Neuronal stem cell (in vitro differentiated cells): Measurements from ENCODE around the gene ACSF2.

Source experiments
- DNase-seq: peaks from one replicate; pipeline ENCODE4 v3.0.0-alpha.2; 2013; ENCODE audit warnings: low spot score
- H2AFZ ChIP-seq: one replicate; pipeline ENCODE4 v1.6.1; 2013; ENCODE audit warnings: mild to moderate bottlenecking, low read length, inconsistent platforms
- H2AK5ac ChIP-seq: 2 replicates; pipeline ENCODE4 v1.6.1; 2013; ENCODE audit warnings: low read depth, mild to moderate bottlenecking, inconsistent platforms, low read length, moderate library complexity, mixed read lengths
- H2BK120ac ChIP-seq: 2 replicates; pipeline ENCODE4 v1.6.1; 2013; ENCODE audit warnings: low read depth, mild to moderate bottlenecking, inconsistent platforms, low read length, moderate library complexity, mixed read lengths
- H2BK12ac ChIP-seq: one replicate; pipeline ENCODE4 v1.6.1; 2013; ENCODE audit warnings: low read length, inconsistent platforms
- H2BK15ac ChIP-seq: 2 replicates; pipeline ENCODE4 v1.6.1; 2013; ENCODE audit warnings: mild to moderate bottlenecking, low read length, inconsistent platforms, mixed read lengths
- H2BK5ac ChIP-seq: one replicate; pipeline ENCODE4 v1.6.1; 2013; ENCODE audit warnings: inconsistent platforms, mild to moderate bottlenecking, low read length, moderate library complexity
- H3K14ac ChIP-seq: one replicate; pipeline ENCODE4 v1.6.1; 2013; ENCODE audit warnings: low read length, inconsistent platforms
- H3K18ac ChIP-seq: 2 replicates; pipeline ENCODE4 v1.6.1; 2013; ENCODE audit warnings: low read length, inconsistent platforms
- H3K23ac ChIP-seq: 2 replicates; pipeline ENCODE4 v1.6.1; 2013; ENCODE audit warnings: low read depth, mild to moderate bottlenecking, mixed read lengths, low read length, inconsistent platforms; ENCODE audit not compliant: poor library complexity
- H3K27ac ChIP-seq: replicated peaks from 3 replicates; pipeline ENCODE4 v1.5.1; 2013; ENCODE audit warnings: low read length, inconsistent platforms
- H3K27me3 ChIP-seq, 3 experiments: 2 replicates each; pipeline ENCODE4 v1.6.1; 2013; ENCODE audit warnings: low read length in 3 of 3, mild to moderate bottlenecking in 2 of 3, inconsistent platforms in 1 of 3, low read depth in 1 of 3, mixed read lengths in 1 of 3, moderate library complexity in 1 of 3; ENCODE audit not compliant: control insufficient read depth in 3 of 3, insufficient read depth in 3 of 3
- H3K36me3 ChIP-seq, 2 donors: replicated peaks in 1 of 2; 2 replicates each; pipeline ENCODE4 v1.6.1; 2013; ENCODE audit warnings: low read length in 2 of 2; ENCODE audit not compliant: control insufficient read depth in 2 of 2, insufficient read depth in 2 of 2
- H3K4ac ChIP-seq: 2 replicates; pipeline ENCODE4 v1.6.1; 2013; ENCODE audit warnings: inconsistent platforms, mild to moderate bottlenecking, low read length, moderate library complexity
- H3K4me1 ChIP-seq, 2 donors: 1 replicate in 1 of 2; 2 replicates in 1 of 2; pipeline ENCODE4 v1.6.1; 2013; ENCODE audit warnings: low read length in 2 of 2, low read depth in 1 of 2; ENCODE audit not compliant: control insufficient read depth in 2 of 2, insufficient read depth in 1 of 2
- H3K4me2 ChIP-seq: one replicate; pipeline ENCODE4 v1.6.1; 2013; ENCODE audit warnings: mild to moderate bottlenecking, low read length, inconsistent platforms; ENCODE audit not compliant: insufficient read depth, poor library complexity, severe bottlenecking
- H3K4me3 ChIP-seq, 2 donors: 2 replicates each; pipeline ENCODE4 v1.5.1; 2013; ENCODE audit warnings: low read length in 2 of 2, mild to moderate bottlenecking in 2 of 2, inconsistent platforms in 1 of 2, moderate library complexity in 1 of 2
- H3K79me1 ChIP-seq: one replicate; pipeline ENCODE4 v1.6.1; 2013; ENCODE audit warnings: low read depth, mild to moderate bottlenecking, inconsistent platforms, low read length, moderate library complexity
- H3K9ac ChIP-seq: one replicate; pipeline ENCODE4 v1.6.1; 2013; ENCODE audit warnings: mild to moderate bottlenecking, low read depth, low read length, inconsistent platforms; ENCODE audit not compliant: poor library complexity
- H3K9me3 ChIP-seq, 2 donors: replicated peaks in 1 of 2; 2 replicates each; pipeline versions ENCODE3 to v1.6.1; 2013; ENCODE audit warnings: low read length in 2 of 2, mild to moderate bottlenecking in 2 of 2, inconsistent platforms in 1 of 2, low read depth in 1 of 2, mixed read lengths in 1 of 2, moderate library complexity in 1 of 2; ENCODE audit not compliant: control insufficient read depth in 2 of 2, insufficient read depth in 1 of 2
- H4K8ac ChIP-seq: one replicate; pipeline ENCODE4 v1.6.1; 2013; ENCODE audit warnings: low read depth, mild to moderate bottlenecking, inconsistent platforms, low read length, moderate library complexity
- H4K91ac ChIP-seq: one replicate; pipeline ENCODE4 v1.6.1; 2013; ENCODE audit warnings: low read length, low read depth, mild to moderate bottlenecking, inconsistent platforms; ENCODE audit not compliant: poor library complexity
- WGBS, 2 donors: extraction: QIAGEN DNeasy Blood & Tissue Kit; methylation state at CpG; one replicate each; pipeline ENCODE4 v1.1.7; 2013; ENCODE audit warnings: missing lambda C conversion rate in 2 of 2, mixed read lengths in 1 of 2; ENCODE audit not compliant: insufficient read length in 2 of 2, insufficient replicate concordance in 1 of 2; ENCODE audit errors: extremely low coverage in 2 of 2; 5-methylcytosine and 5-hydroxymethylcytosine counted together

ACSF2 gene

GRCh38 chr17:50461550-50462132, 35.6 kb downstream of the ACSF2 start:
- DNase-seq = no peak
- Histone ChIP-seq H3K79me1 (no peaks in the 10 kb centered on the region), H3K14ac (peak overlapping the region; percentile 77), H2AK5ac (no peak overlapping the region), H2BK12ac (no peak overlapping the region), H3K18ac (no peak overlapping the region), H3K27ac (no peak overlapping the region), H3K4ac (no peak overlapping the region), H3K4me1 (no peaks in the 10 kb centered on the region), H3K9ac (peak overlapping the region; percentile 65), H2BK5ac (no peak overlapping the region), H3K27me3 (peaks cover 0 to 22% (median 2%) of the 10 kb centered on the region in 3 experiments), H3K4me2 (no peak overlapping the region), H2AFZ (no peak overlapping the region), H3K4me3 (no peak overlapping the region), H3K36me3 (no peaks in the 10 kb centered on the region), H4K91ac (no peak overlapping the region), H3K9me3 (peaks cover 0 to 2% of the 10 kb centered on the region in 2 donors), H3K23ac (no peak overlapping the region), H2BK15ac (no peak overlapping the region), H2BK120ac (no peak overlapping the region), H4K8ac (no peak overlapping the region)
- no CpG with 5 or more reads among the region's 14 CpGs for WGBS, 2 donors

- Histone ChIP-seq H2BK120ac (no peak overlapping the region), H3K79me1 (no peaks in the 10 kb centered on the region), H3K27ac (no peak overlapping the region), H3K9ac (peak overlapping the region; percentile 63), H3K27me3 (peaks cover 0 to 30% (median 10%) of the 10 kb centered on the region in 3 experiments), H2BK5ac (no peak overlapping the region), H4K91ac (no peak overlapping the region), H2BK12ac (no peak overlapping the region), H3K23ac (no peak overlapping the region), H3K14ac (no peak overlapping the region), H3K4me1 (no peaks in the 10 kb centered on the region), H2BK15ac (no peak overlapping the region), H3K18ac (no peak overlapping the region), H3K4me2 (no peak overlapping the region), H3K4me3 (no peak overlapping the region), H3K36me3 (no peaks in the 10 kb centered on the region), H3K9me3 (peaks cover under 1 to 2% of the 10 kb centered on the region in 2 donors), H3K4ac (no peak overlapping the region), H4K8ac (no peak overlapping the region), H2AK5ac (no peak overlapping the region), H2AFZ (no peak overlapping the region)
- WGBS, 2 donors = no CpG with 5 or more reads among the region's 9 CpGs
- DNase-seq = no peak
These were observed 36.4 kb downstream of the ACSF2 start for GRCh38 chr17:50462446-50462845.

GRCh38 chr17:50464121-50464520, 38.1 kb downstream of the ACSF2 start:
- H2AK5ac ChIP-seq = no peak overlapping the region
- peaks cover 0 to 4% of the 10 kb centered on the region in 2 donors for H3K4me1 ChIP-seq
- no peak overlapping the region for H2BK5ac ChIP-seq
- no peak overlapping the region for H3K27ac ChIP-seq
- no peak overlapping the region for H4K91ac ChIP-seq
- no peak overlapping the region for H3K4me3 ChIP-seq
- no CpG with 5 or more reads among the region's 3 CpGs for WGBS, 2 donors
- H2BK120ac ChIP-seq = no peak overlapping the region
- peaks cover 10 to 44% (median 26%) of the 10 kb centered on the region in 3 experiments for H3K27me3 ChIP-seq
- H3K9ac ChIP-seq = no peak overlapping the region
- H3K4ac ChIP-seq = no peak overlapping the region
- H3K79me1 ChIP-seq = no peaks in the 10 kb centered on the region
- no peak overlapping the region for H3K4me2 ChIP-seq
- H2BK15ac ChIP-seq = no peak overlapping the region
- no peak overlapping the region for H4K8ac ChIP-seq
- no peak overlapping the region for H3K23ac ChIP-seq
- H2AFZ ChIP-seq = no peak overlapping the region
- no peak for DNase-seq
- no peak overlapping the region for H3K14ac ChIP-seq
- peaks cover 4 to 8% of the 10 kb centered on the region in 2 donors for H3K9me3 ChIP-seq
- H3K36me3 ChIP-seq = no peaks in the 10 kb centered on the region
- no peak overlapping the region for H2BK12ac ChIP-seq
- H3K18ac ChIP-seq = no peak overlapping the region

GRCh38 chr17:50464736-50465135, 38.7 kb downstream of the ACSF2 start:
- H2AK5ac ChIP-seq = peak overlapping the region; percentile 63
- H4K91ac ChIP-seq = no peak overlapping the region
- H3K36me3 ChIP-seq = no peaks in the 10 kb centered on the region
- H2BK5ac ChIP-seq = no peak overlapping the region
- H3K4me1 ChIP-seq = peaks cover 0 to 4% of the 10 kb centered on the region in 2 donors
- H3K27me3 ChIP-seq = peaks cover 14 to 50% (median 33%) of the 10 kb centered on the region in 3 experiments
- H3K4me3 ChIP-seq = no peak overlapping the region
- H3K4me2 ChIP-seq = no peak overlapping the region
- no peak overlapping the region for H3K4ac ChIP-seq
- no peak overlapping the region for H2AFZ ChIP-seq
- no peak overlapping the region for H3K27ac ChIP-seq
- no peak overlapping the region for H3K14ac ChIP-seq
- H2BK12ac ChIP-seq = no peak overlapping the region
- WGBS, 2 donors = no CpG with 5 or more reads among the region's 4 CpGs
- no peak for DNase-seq
- H4K8ac ChIP-seq = no peak overlapping the region
- H3K9ac ChIP-seq = no peak overlapping the region
- no peak overlapping the region for H3K23ac ChIP-seq
- H3K9me3 ChIP-seq = peaks cover 4 to 8% of the 10 kb centered on the region in 2 donors
- no peaks in the 10 kb centered on the region for H3K79me1 ChIP-seq
- H2BK120ac ChIP-seq = no peak overlapping the region
- peak overlapping the region; percentile 31 for H3K18ac ChIP-seq
- H2BK15ac ChIP-seq = no peak overlapping the region
